Globus pallidus (tissue), 1 donor: ENCODE data around the gene SSR2.
"Not testable (repeated sequence)": the region's sequence is repeated elsewhere in the genome, so short reads cannot be mapped to it uniquely, and the experiment has no call there.

Experiments
- DNase-seq: peaks from one replicate; pipeline ENCODE4 v3.0.0-alpha.2; 2015; ENCODE audit warnings: low spot score

Gene SSR2

GRCh38 chr1:155993595-155993994, 27.2 kb downstream of the SSR2 start:
- DNase-seq, result no peak

DNA sequence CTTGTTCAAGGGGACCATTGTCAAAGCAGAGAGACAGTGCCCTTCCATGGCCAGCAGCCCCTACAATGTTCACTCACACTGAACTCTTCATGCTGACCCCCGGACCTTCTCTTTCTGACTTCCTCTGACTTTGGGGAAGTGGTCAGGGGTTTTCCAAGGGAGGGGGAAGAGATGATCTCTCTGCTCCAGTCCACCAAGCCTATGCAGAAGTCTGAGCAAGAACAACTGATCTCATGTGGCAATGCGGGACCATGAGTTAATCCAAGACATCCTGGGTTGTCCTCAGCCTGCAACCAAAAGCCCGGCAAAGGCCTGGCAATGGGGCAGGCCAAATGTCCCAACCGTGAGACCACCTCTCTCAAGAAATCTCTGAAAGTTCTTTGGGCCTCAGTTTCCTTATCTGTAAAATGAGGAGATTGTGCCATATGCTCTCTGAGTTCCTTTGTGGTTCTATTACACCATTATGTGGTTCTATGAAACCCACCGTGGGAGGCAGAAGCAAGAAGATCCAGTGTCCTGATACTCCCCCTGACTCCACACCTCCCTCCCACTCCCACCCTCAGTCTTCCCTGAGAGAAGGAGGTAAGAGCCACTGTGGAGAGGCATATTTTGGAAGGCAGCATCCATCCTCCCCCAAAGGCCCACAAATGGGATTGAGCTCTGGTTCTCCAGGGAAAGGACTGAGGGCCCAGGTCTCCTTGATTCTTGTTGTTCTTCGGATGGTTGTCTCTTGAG, 30.6 kb downstream of the SSR2 start:
- peak; percentile 50 for DNase-seq

DNA sequence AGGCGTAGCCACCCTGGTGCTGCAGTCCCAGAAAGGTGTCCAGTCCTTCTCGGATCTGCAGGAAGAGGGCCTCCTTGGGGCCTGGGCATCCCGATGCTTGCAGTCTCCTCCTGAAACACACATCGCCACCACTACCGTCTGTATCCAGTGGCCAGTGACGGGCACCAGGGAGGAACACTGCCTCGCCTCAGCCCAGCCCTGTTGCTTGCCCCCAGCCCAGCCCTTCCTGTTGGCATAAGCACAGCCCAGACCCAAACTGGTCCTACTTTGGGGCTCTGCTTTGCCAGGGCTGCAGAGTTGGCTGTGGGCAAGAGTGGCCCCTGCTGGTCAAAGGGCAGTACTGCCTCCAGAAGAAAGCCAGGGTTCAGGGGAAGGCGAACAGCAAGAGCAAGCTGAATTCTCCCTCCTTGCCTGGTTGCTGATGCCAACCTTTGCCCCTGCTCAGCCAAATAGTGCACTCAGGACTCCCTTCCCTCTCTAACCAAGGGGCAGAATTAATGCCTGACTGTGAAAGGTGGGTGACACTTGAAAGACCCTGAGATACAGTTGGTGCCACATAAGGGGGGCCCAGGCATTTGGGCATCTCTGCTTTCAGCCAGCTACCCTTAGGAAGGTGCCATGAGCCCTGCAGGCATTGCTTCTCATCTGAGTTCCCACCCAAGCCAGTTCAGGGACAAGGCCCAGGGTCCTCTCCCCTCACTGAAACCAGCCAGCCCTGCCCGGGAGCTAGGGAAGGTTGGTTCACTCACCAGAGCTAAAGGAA, 31.3 kb downstream of the SSR2 start:
- peak; percentile 80 for DNase-seq

DNA sequence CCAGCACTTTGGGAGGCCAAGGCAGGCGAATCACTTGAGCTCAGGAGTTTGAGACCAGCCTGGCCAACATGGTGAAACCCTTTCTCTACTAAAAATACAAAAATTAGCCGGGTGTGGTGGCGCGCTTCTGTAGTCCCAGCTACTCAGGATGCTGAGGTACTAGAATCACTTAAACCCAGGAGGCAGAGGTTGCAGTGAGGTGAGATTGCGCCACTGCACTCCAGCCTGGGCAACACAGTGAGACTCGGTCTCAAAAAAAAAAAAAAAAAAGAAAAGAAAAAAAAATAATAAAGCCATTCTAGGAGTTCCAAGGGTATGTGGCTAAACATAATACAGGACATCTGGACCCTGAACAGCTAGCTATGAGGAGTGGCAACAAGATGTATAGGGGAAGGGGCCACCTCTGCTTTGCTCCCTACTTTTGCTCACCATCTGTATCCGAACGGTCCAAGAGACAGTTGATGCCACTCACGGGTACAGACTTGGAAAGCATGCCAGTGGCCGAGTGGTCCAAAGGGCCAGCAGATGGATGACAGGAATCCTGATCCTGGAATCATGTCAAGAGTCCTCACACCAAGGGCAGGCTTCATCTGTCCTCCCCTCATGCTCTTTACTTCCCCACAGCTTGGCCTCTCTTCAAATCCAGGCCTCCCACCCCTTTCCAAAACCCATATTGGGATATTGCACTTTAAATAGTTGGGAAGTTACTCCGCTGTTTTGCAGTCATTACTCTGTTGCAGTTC, 35.7 kb downstream of the SSR2 start:
- not testable (repeated sequence) for DNase-seq

DNA sequence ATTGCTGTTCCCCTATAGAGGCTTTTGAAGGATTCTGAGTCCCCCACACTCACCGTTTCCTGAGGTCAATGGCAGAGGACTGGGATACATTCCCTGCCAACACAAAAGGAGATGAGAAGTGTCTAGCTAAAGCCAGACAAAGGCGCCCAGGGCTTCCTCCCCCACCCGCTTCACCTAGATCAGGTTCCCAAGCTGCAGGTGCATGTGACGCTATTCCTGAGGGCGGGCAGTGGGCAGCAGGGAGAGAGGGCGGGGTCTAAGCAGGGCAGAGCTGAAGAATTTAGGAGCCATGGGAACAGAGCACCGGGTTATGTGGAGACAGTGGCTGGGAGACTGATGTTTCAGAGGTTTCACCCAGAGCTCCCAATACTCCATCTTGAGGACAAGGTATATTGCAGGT, 36.4 kb downstream of the SSR2 start:
- no peak for DNase-seq

GRCh38 chr1:155983191-155984024, 37.3 kb downstream of the SSR2 start:
- no peak for DNase-seq

GRCh38 chr1:155982106-155982505, 38.6 kb downstream of the SSR2 start:
- DNase-seq, result no peak

DNA sequence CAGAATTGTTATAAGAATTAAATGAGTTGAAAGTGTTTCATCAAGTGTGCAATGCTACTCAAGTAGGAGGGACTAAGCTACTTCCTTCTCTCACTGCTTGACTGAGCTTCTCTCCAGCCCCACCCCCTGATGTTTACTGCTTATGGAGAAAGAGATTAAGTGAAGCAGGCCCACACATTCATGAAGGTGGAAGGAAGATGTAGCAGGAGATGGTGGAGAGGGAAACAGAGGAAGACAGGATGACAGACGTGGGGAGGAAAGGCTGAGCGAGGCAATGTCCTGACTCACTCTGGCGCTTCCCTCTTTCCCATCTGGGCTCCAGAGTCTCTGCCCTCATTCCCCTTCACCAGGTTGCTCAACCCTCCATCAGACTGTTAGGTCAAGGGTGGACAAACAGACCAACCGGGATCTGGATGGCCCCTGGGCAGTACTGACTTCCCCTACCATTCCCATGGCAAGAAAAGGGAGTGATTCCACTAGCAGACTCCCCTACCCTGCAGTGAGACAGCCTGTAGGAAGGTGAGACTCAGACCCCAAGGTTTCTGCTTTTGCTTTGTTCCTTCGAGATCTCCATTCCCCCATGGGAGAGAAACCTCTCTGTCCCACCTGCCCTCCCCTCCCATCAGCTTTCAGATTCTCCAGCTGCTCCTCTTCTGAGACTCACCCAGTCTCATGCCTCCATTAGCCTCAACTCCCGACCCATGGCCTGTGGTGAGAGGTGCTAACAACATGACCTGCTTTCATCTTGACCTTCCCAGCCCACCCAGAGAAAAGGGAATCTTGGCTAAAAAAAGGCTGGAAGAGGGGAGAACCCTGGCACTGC, 39.3 kb downstream of the SSR2 start:
- no peak for DNase-seq

DNA sequence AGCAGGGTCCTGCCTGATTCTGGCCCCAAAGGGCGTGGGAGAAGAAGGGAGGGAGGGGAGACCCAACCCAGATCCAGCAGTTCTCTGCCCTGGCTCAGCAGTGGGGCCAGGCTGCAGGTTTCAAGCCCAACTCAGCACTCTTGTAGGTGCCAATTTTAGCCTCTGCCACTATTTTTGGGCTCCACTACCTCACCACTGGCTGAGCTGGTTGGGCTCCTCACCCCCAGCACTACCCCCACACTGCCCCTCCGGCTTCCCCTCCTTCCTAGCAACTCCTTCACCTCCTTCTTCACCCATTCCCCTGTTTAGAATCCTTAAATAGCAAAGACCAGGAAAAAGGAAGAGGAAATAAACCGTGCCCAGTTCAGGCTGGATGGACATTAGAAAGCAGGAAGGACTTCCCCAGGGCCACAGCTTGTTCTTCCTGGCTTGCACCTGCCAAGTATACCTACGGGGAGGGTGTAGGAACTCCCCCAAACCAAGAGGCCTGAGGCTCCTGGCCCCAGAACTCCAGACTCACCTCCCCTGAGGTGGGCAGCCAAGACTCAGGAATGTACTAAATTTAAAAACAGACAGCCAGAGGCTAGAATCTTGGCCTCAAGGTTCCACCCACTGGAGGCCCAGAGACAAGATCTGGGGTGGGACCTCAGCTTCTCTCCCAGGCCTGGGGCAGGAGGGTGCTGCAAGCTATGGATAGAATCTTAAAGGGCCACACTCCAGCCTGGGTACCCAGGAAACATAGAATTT, 41.0 kb downstream of the SSR2 start:
- no peak for DNase-seq

- no peak for DNase-seq
These were observed 41.8 kb downstream of the SSR2 start for GRCh38 chr1:155978973-155979429.

DNA sequence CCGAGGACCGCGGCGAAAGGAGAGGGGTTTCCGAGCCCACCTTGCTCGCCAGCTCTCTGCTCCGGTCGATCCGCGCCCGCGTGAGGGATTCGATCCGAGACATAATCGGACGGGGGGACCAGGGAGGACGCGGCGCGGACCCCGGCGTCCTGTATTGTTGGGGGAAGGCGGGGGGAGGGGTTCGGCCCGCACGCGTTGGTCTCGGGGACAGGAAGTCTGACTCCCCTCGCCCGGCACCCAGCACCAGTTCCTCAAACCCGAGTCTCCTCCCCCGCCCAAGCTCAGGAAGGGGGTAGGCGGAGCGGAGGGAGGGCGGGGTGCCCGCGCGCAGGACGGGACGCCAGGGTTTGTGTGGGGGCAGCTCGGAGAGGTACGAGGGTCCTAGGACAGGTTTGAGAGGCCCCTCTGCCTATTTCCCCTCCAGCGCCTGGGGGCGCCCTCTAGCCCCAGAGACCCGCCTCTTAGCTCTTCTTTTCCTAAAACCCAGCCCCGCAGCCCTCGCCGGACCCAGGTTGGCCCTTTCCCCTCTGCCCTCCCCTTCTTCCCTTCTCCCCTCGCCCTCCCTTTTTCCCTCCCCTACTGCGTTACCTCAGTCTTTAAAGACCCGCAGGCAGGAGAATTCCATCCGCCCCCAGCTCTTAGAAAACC, 42.3 kb downstream of the SSR2 start, which contains the start of gene ARHGEF2:
Gene ARHGEF2 (minus strand): TSS at position 223 of the 648 bp plus-strand sequence. CDS start 120 bp downstream, at position 103.
- DNase-seq, result peak; percentile 77

- peak; percentile 60 for DNase-seq
These were observed 42.9 kb downstream of the SSR2 start for GRCh38 chr1:155977690-155978324.

DNA sequence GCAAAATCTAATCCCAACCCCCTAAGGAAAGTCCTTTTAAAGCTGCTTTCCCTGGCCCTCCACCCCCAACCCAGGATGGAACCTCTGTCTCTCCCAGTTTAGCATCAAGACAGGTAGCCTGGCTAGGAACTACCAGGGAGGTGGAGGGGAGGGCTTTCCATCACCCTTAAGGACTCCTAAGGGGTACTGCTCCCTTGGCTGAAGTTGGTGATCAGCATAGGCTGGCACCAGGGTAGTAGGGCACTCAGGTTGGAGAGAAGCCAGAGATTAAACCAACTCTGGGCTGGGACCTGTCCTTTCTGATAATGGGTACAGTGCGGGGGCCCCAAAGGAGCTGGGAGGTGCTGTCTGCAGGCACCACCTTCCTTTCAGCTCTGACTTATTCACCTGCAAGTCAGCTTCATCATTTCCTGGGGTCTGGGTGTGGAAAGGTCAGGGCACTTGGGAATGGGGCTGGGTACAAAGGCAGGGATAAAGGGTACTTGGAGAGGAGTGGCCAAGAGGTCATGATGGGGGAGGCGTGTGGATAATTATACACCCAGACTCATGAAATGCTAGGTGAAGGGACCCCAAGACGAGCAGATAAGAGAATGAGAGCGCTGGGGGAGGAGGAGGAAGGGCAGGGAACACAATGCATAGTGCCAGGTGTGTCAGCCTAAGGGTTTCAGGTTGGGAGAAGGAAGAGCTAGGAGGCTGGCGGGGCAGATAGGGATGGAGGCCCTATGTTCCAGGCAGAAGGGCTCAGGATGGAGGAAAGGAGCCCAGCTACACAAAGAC, 43.6 kb downstream of the SSR2 start:
- DNase-seq, result peak; percentile 60

DNA sequence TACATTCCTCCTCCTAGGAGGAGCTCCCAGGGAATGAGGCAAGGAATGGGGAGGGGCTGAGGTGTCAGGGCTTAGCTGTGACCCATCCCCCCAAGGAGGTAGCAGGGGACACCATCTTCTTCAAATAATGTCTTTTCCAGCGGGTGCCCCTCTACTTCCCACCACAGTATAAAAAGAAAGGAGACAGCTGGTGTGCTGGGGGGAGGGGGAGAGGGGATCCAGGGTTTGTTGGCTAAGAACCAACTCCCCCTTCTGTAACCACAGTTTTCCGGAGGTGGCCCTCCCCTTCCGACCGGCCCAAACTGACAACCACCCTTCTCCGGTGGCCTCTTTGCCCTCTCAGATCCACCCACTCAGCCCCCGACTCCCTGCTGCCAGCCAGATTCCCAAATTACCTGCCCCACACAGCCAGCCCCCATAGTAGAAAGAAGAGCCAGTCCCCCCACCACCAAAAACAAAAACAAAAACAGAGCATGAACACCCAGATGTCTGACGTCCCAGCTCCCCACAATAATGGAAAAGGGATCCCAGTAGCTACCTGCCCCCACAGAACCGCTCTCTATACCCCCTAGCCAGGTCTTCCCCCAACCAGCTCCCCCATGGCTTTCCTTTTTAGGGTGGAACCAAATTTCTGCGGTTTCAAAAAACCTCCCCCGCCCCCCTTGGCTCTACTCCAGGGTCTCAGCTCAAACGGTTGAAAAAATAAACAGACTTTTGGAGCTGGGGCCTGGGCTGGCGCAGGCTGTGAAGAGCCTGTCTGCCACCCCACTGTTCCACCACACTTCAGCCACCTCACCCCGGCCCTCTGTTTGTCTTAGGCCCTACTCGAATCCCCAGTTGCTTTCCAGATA, 44.5 kb downstream of the SSR2 start:
- peak; percentile 60 for DNase-seq

GRCh38 chr1:155975375-155976061, 45.2 kb downstream of the SSR2 start:
- no peak for DNase-seq
